Ishikawa (cell line): ENCODE results near the gene RTN1.

Source experiments
- EGR1 ChIP-seq: IDR thresholded peaks from 2 replicates; pipeline ENCODE4 v1.6.1; 2012
- EP300 ChIP-seq: IDR thresholded peaks from 2 replicates; pipeline ENCODE4 v1.6.1; 2012; ENCODE audit warnings: borderline replicate concordance
- FOXM1 ChIP-seq: IDR thresholded peaks from 2 replicates; pipeline ENCODE4 v1.6.1; 2012; ENCODE audit warnings: low read depth, borderline replicate concordance
- MAX ChIP-seq: IDR thresholded peaks from 2 replicates; pipeline ENCODE4 v1.6.1; 2012
- NFIC ChIP-seq: IDR thresholded peaks from 2 replicates; pipeline ENCODE4 v1.6.1; 2012
- RAD21 ChIP-seq: IDR thresholded peaks from 2 replicates; pipeline ENCODE4 v1.6.1; 2012; ENCODE audit warnings: low read depth
- REST ChIP-seq: IDR thresholded peaks from 2 replicates; pipeline ENCODE4 v1.6.1; 2012; ENCODE audit warnings: low read depth, mild to moderate bottlenecking
- TAF1 ChIP-seq: IDR thresholded peaks from 2 replicates; pipeline ENCODE4 v1.6.1; 2012; ENCODE audit warnings: low read depth, mild to moderate bottlenecking
- TEAD4 ChIP-seq: IDR thresholded peaks from 2 replicates; pipeline ENCODE4 v1.6.1; 2012
- YY1 ChIP-seq: IDR thresholded peaks from 2 replicates; pipeline ENCODE4 v1.6.1; 2012; ENCODE audit warnings: low read depth

- TF ChIP-seq YY1 = no peak
- TF ChIP-seq EGR1 = no peak
- no peak for TF ChIP-seq EP300
- no peak for TF ChIP-seq RAD21
- no peak for TF ChIP-seq REST
- no peak for TF ChIP-seq TAF1
- TF ChIP-seq TEAD4 = no peak
- TF ChIP-seq NFIC = no peak
- TF ChIP-seq MAX = no peak
- TF ChIP-seq FOXM1 = no peak
Measured at GRCh38 chr14:59633486-59633885, 237.1 kb downstream of the RTN1 start.
